Mesendoderm (in vitro differentiated cells): ENCODE measurements around the gene PYGM.

Experiments used
- DNase-seq: peaks from one replicate; pipeline ENCODE4 v3.0.0; 2013
- H2AK5ac ChIP-seq: 2 replicates; pipeline ENCODE4 v1.6.1; 2013; ENCODE audit warnings: low read length, inconsistent platforms
- H2BK120ac ChIP-seq: 2 replicates; pipeline ENCODE4 v1.6.1; 2013; ENCODE audit warnings: low read depth, mild to moderate bottlenecking, low read length, moderate library complexity, mixed read lengths
- H2BK15ac ChIP-seq: replicated peaks from 2 replicates; pipeline ENCODE4 v1.6.1; 2013; ENCODE audit warnings: low read depth, mild to moderate bottlenecking, moderate library complexity
- H2BK5ac ChIP-seq: 2 replicates; pipeline ENCODE4 v1.6.1; 2013; ENCODE audit warnings: low read length, inconsistent platforms
- H3K18ac ChIP-seq: 2 replicates; pipeline ENCODE4 v1.6.1; 2013; ENCODE audit warnings: mild to moderate bottlenecking, low read length, mixed read lengths
- H3K23ac ChIP-seq: one replicate; pipeline ENCODE4 v1.6.1; 2013; ENCODE audit warnings: low read length
- H3K27ac ChIP-seq: 2 replicates; pipeline ENCODE4 v1.5.1; 2013; ENCODE audit warnings: low read depth, mild to moderate bottlenecking, inconsistent platforms, low read length, moderate library complexity
- H3K27me3 ChIP-seq: 2 replicates; pipeline ENCODE4 v1.6.1; 2013; ENCODE audit warnings: low read length, control low read depth, mild to moderate bottlenecking, inconsistent platforms; ENCODE audit not compliant: insufficient read depth, poor library complexity
- H3K36me3 ChIP-seq: 2 replicates; pipeline ENCODE4 v1.6.1; 2013; ENCODE audit warnings: low read length, inconsistent platforms; ENCODE audit not compliant: control insufficient read depth, insufficient read depth
- H3K4ac ChIP-seq: one replicate; pipeline ENCODE4 v1.6.1; 2013; ENCODE audit warnings: low read depth, mild to moderate bottlenecking, low read length, moderate library complexity
- H3K4me1 ChIP-seq: 2 replicates; pipeline ENCODE4 v1.6.1; 2013; ENCODE audit warnings: low read depth, low read length, inconsistent platforms; ENCODE audit not compliant: control insufficient read depth
- H3K4me2 ChIP-seq: 2 replicates; pipeline ENCODE4 v1.6.1; 2013; ENCODE audit warnings: low read length
- H3K4me3 ChIP-seq: 2 replicates; pipeline ENCODE4 v1.5.1; 2013; ENCODE audit warnings: mild to moderate bottlenecking, low read length
- H3K56ac ChIP-seq: one replicate; pipeline ENCODE4 v1.6.1; 2013; ENCODE audit warnings: low read length
- H3K79me1 ChIP-seq: 2 replicates; pipeline ENCODE4 v1.6.1; 2013; ENCODE audit warnings: low read length, inconsistent platforms
- H3K79me2 ChIP-seq: 2 replicates; pipeline ENCODE4 v1.6.1; 2013; ENCODE audit warnings: mild to moderate bottlenecking, low read length; ENCODE audit not compliant: control insufficient read depth, insufficient read depth
- H3K9ac ChIP-seq: 2 replicates; pipeline ENCODE4 v1.6.1; 2013; ENCODE audit warnings: low read length, inconsistent platforms
- H4K5ac ChIP-seq: one replicate; pipeline ENCODE4 v1.6.1; 2013; ENCODE audit warnings: low read length
- H4K8ac ChIP-seq: one replicate; pipeline ENCODE4 v1.6.1; 2013; ENCODE audit warnings: low read depth, mild to moderate bottlenecking, control low read depth, low read length, moderate library complexity
- WGBS: extraction: QIAGEN DNeasy Blood & Tissue Kit; methylation state at CpG from one replicate; pipeline ENCODE4 v1.1.7; 2013; ENCODE audit warnings: low lambda C conversion rate, missing lambda C conversion rate; ENCODE audit not compliant: insufficient coverage; ENCODE audit errors: extremely low coverage; 5-methylcytosine and 5-hydroxymethylcytosine counted together

Gene PYGM

GRCh38 chr11:64792482-64792881 lies 32.7 kb upstream of the PYGM start:
- Histone ChIP-seq H3K79me2 (no peaks in the 10 kb centered on the region), H2BK120ac (no peak overlapping the region), H2BK15ac (no peak overlapping the region), H3K27ac (no peak overlapping the region), H2BK5ac (no peak overlapping the region), H4K5ac (no peak overlapping the region), H3K4me3 (no peak overlapping the region), H3K23ac (no peak overlapping the region), H3K4me1 (no peaks in the 10 kb centered on the region), H3K18ac (no peak overlapping the region), H3K27me3 (no peaks in the 10 kb centered on the region), H3K56ac (no peak overlapping the region), H3K36me3 (no peaks in the 10 kb centered on the region), H3K4ac (no peak overlapping the region), H2AK5ac (no peak overlapping the region), H3K79me1 (no peaks in the 10 kb centered on the region), H3K4me2 (no peak overlapping the region), H3K9ac (no peak overlapping the region), H4K8ac (no peak overlapping the region)
- DNase-seq = no peak
- WGBS = no CpG with 5 or more reads among the region's 4 CpGs

- no peak overlapping the region for H2BK120ac ChIP-seq
- no CpG with 5 or more reads among the region's 14 CpGs for WGBS
- no peaks in the 10 kb centered on the region for H3K79me1 ChIP-seq
- no peak overlapping the region for H3K18ac ChIP-seq
- H3K27ac ChIP-seq = no peak overlapping the region
- no peak overlapping the region for H4K5ac ChIP-seq
- H2BK5ac ChIP-seq = no peak overlapping the region
- H3K36me3 ChIP-seq = no peaks in the 10 kb centered on the region
- no peaks in the 10 kb centered on the region for H3K79me2 ChIP-seq
- no peak overlapping the region for H3K4ac ChIP-seq
- DNase-seq = no peak
- H3K4me3 ChIP-seq = no peak overlapping the region
- H4K8ac ChIP-seq = no peak overlapping the region
- H3K27me3 ChIP-seq = no peaks in the 10 kb centered on the region
- H3K56ac ChIP-seq = no peak overlapping the region
- no peak overlapping the region for H3K4me2 ChIP-seq
- H2BK15ac ChIP-seq = no peak overlapping the region
- no peaks in the 10 kb centered on the region for H3K4me1 ChIP-seq
- no peak overlapping the region for H3K9ac ChIP-seq
- H3K23ac ChIP-seq = no peak overlapping the region
- H2AK5ac ChIP-seq = no peak overlapping the region
These were observed 32.1 kb upstream of the PYGM start for GRCh38 chr11:64791781-64792291.

GRCh38 chr11:64790205-64791095 lies 30.7 kb upstream of the PYGM start:
- H3K4me3 ChIP-seq = no peak overlapping the region
- H3K23ac ChIP-seq = no peak overlapping the region
- no peaks in the 10 kb centered on the region for H3K79me1 ChIP-seq
- no peak overlapping the region for H2BK120ac ChIP-seq
- H3K56ac ChIP-seq = no peak overlapping the region
- no CpG with 5 or more reads among the region's 25 CpGs for WGBS
- no peak overlapping the region for H3K9ac ChIP-seq
- no peak overlapping the region for H4K5ac ChIP-seq
- DNase-seq = no peak
- H3K4ac ChIP-seq = no peak overlapping the region
- H3K27ac ChIP-seq = no peak overlapping the region
- no peaks in the 10 kb centered on the region for H3K36me3 ChIP-seq
- H3K27me3 ChIP-seq = no peaks in the 10 kb centered on the region
- H3K4me1 ChIP-seq = no peaks in the 10 kb centered on the region
- H3K4me2 ChIP-seq = no peak overlapping the region
- H2BK5ac ChIP-seq = no peak overlapping the region
- H2AK5ac ChIP-seq = no peak overlapping the region
- H4K8ac ChIP-seq = no peak overlapping the region
- no peaks in the 10 kb centered on the region for H3K79me2 ChIP-seq
- H2BK15ac ChIP-seq = no peak overlapping the region
- no peak overlapping the region for H3K18ac ChIP-seq

- no peak overlapping the region for H2BK120ac ChIP-seq
- no peak overlapping the region for H2AK5ac ChIP-seq
- H3K27me3 ChIP-seq = no peaks in the 10 kb centered on the region
- H3K9ac ChIP-seq = no peak overlapping the region
- WGBS = no CpG with 5 or more reads among the region's 15 CpGs
- no peak overlapping the region for H3K4ac ChIP-seq
- no peaks in the 10 kb centered on the region for H3K36me3 ChIP-seq
- no peaks in the 10 kb centered on the region for H3K4me1 ChIP-seq
- H3K79me2 ChIP-seq = no peaks in the 10 kb centered on the region
- no peak overlapping the region for H4K5ac ChIP-seq
- DNase-seq = no peak
- H2BK5ac ChIP-seq = no peak overlapping the region
- no peak overlapping the region for H3K27ac ChIP-seq
- H3K56ac ChIP-seq = no peak overlapping the region
- H3K4me3 ChIP-seq = no peak overlapping the region
- H3K4me2 ChIP-seq = no peak overlapping the region
- no peak overlapping the region for H3K18ac ChIP-seq
- no peak overlapping the region for H2BK15ac ChIP-seq
- H3K79me1 ChIP-seq = no peaks in the 10 kb centered on the region
- no peak overlapping the region for H3K23ac ChIP-seq
- no peak overlapping the region for H4K8ac ChIP-seq
These were observed 29.8 kb upstream of the PYGM start for GRCh38 chr11:64789331-64790204.

GRCh38 chr11:64788321-64789215 lies 28.8 kb upstream of the PYGM start:
- no peak overlapping the region for H2BK120ac ChIP-seq
- no peak overlapping the region for H4K8ac ChIP-seq
- H2AK5ac ChIP-seq = no peak overlapping the region
- no peak overlapping the region for H2BK5ac ChIP-seq
- H4K5ac ChIP-seq = no peak overlapping the region
- no peak overlapping the region for H3K4ac ChIP-seq
- H3K4me2 ChIP-seq = no peak overlapping the region
- H3K79me2 ChIP-seq = no peaks in the 10 kb centered on the region
- no peak for DNase-seq
- H3K36me3 ChIP-seq = no peaks in the 10 kb centered on the region
- H3K23ac ChIP-seq = no peak overlapping the region
- no peak overlapping the region for H2BK15ac ChIP-seq
- no peak overlapping the region for H3K56ac ChIP-seq
- no peak overlapping the region for H3K18ac ChIP-seq
- no CpG with 5 or more reads among the region's 9 CpGs for WGBS
- no peak overlapping the region for H3K4me3 ChIP-seq
- no peak overlapping the region for H3K27ac ChIP-seq
- H3K9ac ChIP-seq = no peak overlapping the region
- no peaks in the 10 kb centered on the region for H3K27me3 ChIP-seq
- no peaks in the 10 kb centered on the region for H3K4me1 ChIP-seq
- H3K79me1 ChIP-seq = no peaks in the 10 kb centered on the region
